ENCODE data around the gene TFDP1. TPM values are rescaled to one million over a fixed set of nuclear protein-coding genes. Genes with fewer than 3 reads are reported as not detected.

TFDP1 gene
- total RNA-seq, 2 donors from 2014 or later: 74.8 to 76.1 TPM

DNA sequence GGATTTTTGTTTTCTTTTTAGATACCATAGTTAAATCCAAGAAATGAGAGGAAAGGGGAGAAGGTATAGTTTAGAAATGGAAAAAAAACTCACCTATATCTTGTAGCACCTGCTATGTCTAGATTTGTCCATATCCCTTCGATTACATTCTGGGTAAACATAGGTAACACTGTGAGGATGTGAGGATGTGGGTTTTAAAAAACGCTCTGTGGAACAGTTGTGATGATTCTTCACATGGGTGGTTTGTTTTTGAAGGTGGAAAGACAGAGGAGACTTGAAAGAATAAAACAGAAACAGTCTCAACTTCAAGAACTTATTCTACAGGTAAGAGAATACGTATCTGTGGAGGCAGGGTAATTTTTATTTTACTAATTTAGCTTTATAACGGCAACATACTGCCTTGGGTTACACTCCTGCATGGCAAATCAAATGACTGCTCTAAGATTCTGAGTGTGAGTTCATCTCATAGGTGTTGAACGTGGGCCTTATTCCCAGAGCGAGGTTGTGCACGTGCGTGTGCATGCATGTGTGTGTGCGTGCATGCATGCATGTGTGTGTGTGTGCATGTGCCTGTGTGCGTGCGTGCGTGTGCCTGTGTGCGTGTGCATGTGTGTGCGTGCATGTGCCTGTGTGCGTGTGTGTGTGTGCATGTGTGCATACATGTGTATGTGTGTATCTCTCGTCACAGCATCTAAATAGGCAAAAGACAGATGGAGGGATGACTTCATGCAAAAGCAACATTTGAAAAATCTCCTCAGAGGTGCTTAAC, 49.9 kb downstream of the TFDP1 start:
- Histone ChIP-seq H3K36me3 (ENCODE audit: control insufficient read depth, insufficient read depth, low read length) (peaks cover 85% of the 10 kb centered on the region), H3K4me1 (ENCODE audit: control insufficient read depth, insufficient read depth, low read length) (no peaks in the 10 kb centered on the region), H3K9me3 (ENCODE audit: control insufficient read depth, low read length) (peaks cover 6% of the 10 kb centered on the region), H3K27me3 (ENCODE audit: control insufficient read depth, insufficient read depth, low read length, poor library complexity, severe bottlenecking) (no peaks in the 10 kb centered on the region), H3K9ac (ENCODE audit: extremely low read depth, low read length, poor library complexity, severe bottlenecking) (no peak overlapping the region), H3K4me3 (ENCODE audit: low read length) (no peak overlapping the region), H3K27ac (ENCODE audit: low read depth, low read length) (no peak overlapping the region)
- Mint-ChIP-seq H3K36me3 (ENCODE audit: low read depth) (peaks cover 83% of the 10 kb centered on the region), H3K9me3 (no peaks in the 10 kb centered on the region), H3K4me3 (no peak overlapping the region), H3K27ac (no peak overlapping the region), H3K27me3 (ENCODE audit: insufficient read depth) (no peaks in the 10 kb centered on the region), H3K4me1 (no peaks in the 10 kb centered on the region)
- 95 to 100% methylated on average over 9 to 16 of the region's 16 CpGs for WGBS, 2 experiments (ENCODE audit: insufficient coverage in 1 of 2, insufficient read length in 1 of 2)
- DNase-seq: no peak
- TF ChIP-seq, protein P1, sequence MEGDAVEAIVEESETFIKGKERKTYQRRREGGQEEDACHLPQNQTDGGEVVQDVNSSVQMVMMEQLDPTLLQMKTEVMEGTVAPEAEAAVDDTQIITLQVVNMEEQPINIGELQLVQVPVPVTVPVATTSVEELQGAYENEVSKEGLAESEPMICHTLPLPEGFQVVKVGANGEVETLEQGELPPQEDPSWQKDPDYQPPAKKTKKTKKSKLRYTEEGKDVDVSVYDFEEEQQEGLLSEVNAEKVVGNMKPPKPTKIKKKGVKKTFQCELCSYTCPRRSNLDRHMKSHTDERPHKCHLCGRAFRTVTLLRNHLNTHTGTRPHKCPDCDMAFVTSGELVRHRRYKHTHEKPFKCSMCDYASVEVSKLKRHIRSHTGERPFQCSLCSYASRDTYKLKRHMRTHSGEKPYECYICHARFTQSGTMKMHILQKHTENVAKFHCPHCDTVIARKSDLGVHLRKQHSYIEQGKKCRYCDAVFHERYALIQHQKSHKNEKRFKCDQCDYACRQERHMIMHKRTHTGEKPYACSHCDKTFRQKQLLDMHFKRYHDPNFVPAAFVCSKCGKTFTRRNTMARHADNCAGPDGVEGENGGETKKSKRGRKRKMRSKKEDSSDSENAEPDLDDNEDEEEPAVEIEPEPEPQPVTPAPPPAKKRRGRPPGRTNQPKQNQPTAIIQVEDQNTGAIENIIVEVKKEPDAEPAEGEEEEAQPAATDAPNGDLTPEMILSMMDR (conservative IDR thresholded peaks at IDR 0.05): no peak

- Mint-ChIP-seq H3K36me3 (ENCODE audit: low read depth) (peaks cover 87% of the 10 kb centered on the region), H3K9me3 (peaks cover 4% of the 10 kb centered on the region), H3K4me1 (no peaks in the 10 kb centered on the region), H3K4me3 (no peak overlapping the region), H3K27ac (no peak overlapping the region), H3K27me3 (ENCODE audit: insufficient read depth) (no peaks in the 10 kb centered on the region)
- H3K9me3 ChIP-seq (ENCODE audit: control insufficient read depth, low read length): peaks cover 12% of the 10 kb centered on the region
- H3K27me3 ChIP-seq (ENCODE audit: control insufficient read depth, insufficient read depth, low read length, poor library complexity, severe bottlenecking): no peaks in the 10 kb centered on the region
- DNase-seq: no peak
- TF ChIP-seq, protein P1 (conservative IDR thresholded peaks at IDR 0.05): no peak
- no peak overlapping the region for H3K27ac ChIP-seq (ENCODE audit: low read depth, low read length)
- H3K4me3 ChIP-seq (ENCODE audit: low read length): no peak overlapping the region
- peaks cover 85% of the 10 kb centered on the region for H3K36me3 ChIP-seq (ENCODE audit: control insufficient read depth, insufficient read depth, low read length)
- WGBS, 2 experiments (ENCODE audit: insufficient coverage in 1 of 2, insufficient read length in 1 of 2): 97% methylated on average over 5 to 7 of the region's 7 CpGs
- H3K4me1 ChIP-seq (ENCODE audit: control insufficient read depth, insufficient read depth, low read length): no peaks in the 10 kb centered on the region
- no peak overlapping the region for H3K9ac ChIP-seq (ENCODE audit: extremely low read depth, low read length, poor library complexity, severe bottlenecking)
These were observed 50.5 kb downstream of the TFDP1 start for GRCh38 chr13:113635048-113635420.

DNA sequence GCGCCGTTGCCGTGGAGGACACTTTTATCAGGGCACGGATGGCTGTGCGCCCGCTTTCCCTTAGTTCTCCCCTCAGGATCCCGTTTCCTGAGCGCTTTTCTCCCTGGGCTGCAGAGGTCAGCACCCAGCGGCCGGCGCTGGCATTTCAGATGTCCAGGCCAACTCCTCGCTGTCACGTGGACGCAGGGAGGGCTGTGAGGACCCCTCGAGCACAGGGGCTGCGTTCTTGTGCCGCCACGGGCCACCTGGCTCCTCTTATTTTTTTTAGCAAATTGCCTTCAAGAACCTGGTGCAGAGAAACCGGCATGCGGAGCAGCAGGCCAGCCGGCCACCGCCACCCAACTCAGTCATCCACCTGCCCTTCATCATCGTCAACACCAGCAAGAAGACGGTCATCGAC, 51.2 kb downstream of the TFDP1 start:
- Mint-ChIP-seq H3K9me3 (peaks cover 10% of the 10 kb centered on the region), H3K36me3 (ENCODE audit: low read depth) (peaks cover 88% of the 10 kb centered on the region), H3K27me3 (ENCODE audit: insufficient read depth) (no peaks in the 10 kb centered on the region), H3K4me1 (no peaks in the 10 kb centered on the region), H3K27ac (no peak overlapping the region), H3K4me3 (no peak overlapping the region)
- Histone ChIP-seq H3K9ac (ENCODE audit: extremely low read depth, low read length, poor library complexity, severe bottlenecking) (no peak overlapping the region), H3K9me3 (ENCODE audit: control insufficient read depth, low read length) (peaks cover 18% of the 10 kb centered on the region), H3K27me3 (ENCODE audit: control insufficient read depth, insufficient read depth, low read length, poor library complexity, severe bottlenecking) (no peaks in the 10 kb centered on the region), H3K27ac (ENCODE audit: low read depth, low read length) (no peak overlapping the region), H3K4me1 (ENCODE audit: control insufficient read depth, insufficient read depth, low read length) (no peaks in the 10 kb centered on the region), H3K36me3 (ENCODE audit: control insufficient read depth, insufficient read depth, low read length) (peaks cover 87% of the 10 kb centered on the region), H3K4me3 (ENCODE audit: low read length) (no peak overlapping the region)
- TF ChIP-seq, protein P1 (conservative IDR thresholded peaks at IDR 0.05): no peak
- 94 to 95% methylated on average over 25 of the region's 25 CpGs for WGBS, 2 experiments (ENCODE audit: insufficient coverage in 1 of 2, insufficient read length in 1 of 2)
- DNase-seq: no peak
